ENCODE results near the gene UTRN. TPM values are rescaled to one million over a fixed set of nuclear protein-coding genes. Genes with fewer than 3 reads are reported as not detected.

Gene UTRN
- polyA plus RNA-seq, 1 donor, result 52.2 TPM

- DNase-seq (ENCODE audit: low read depth), result no peak
These were observed 26.2 kb downstream of the UTRN start for GRCh38 chr6:144311361-144311760.

- peak; percentile 52 for DNase-seq (ENCODE audit: low read depth)
These were observed 28.9 kb downstream of the UTRN start for GRCh38 chr6:144314003-144314485.

GRCh38 chr6:144314562-144314961, 29.4 kb downstream of the UTRN start:
- DNase-seq (ENCODE audit: low read depth), result no peak

GRCh38 chr6:144315226-144315980, 30.3 kb downstream of the UTRN start:
- no peak for DNase-seq (ENCODE audit: low read depth)

- DNase-seq (ENCODE audit: low read depth), result no peak
These were observed 31.1 kb downstream of the UTRN start for GRCh38 chr6:144315981-144316861.

- no peak for DNase-seq (ENCODE audit: low read depth)
These were observed 31.7 kb downstream of the UTRN start for GRCh38 chr6:144316862-144317195.

- peak; percentile 45 for DNase-seq (ENCODE audit: low read depth)
These were observed 32.6 kb downstream of the UTRN start for GRCh38 chr6:144317736-144318135.

- DNase-seq (ENCODE audit: low read depth), result no peak
These were observed 34.1 kb downstream of the UTRN start for GRCh38 chr6:144319211-144319610.

GRCh38 chr6:144320741-144321140, 35.6 kb downstream of the UTRN start:
- no peak for DNase-seq (ENCODE audit: low read depth)

GRCh38 chr6:144321839-144322591, 36.9 kb downstream of the UTRN start:
- DNase-seq (ENCODE audit: low read depth), result no peak

- no peak for DNase-seq (ENCODE audit: low read depth)
These were observed 40.1 kb downstream of the UTRN start for GRCh38 chr6:144325232-144325631.

GRCh38 chr6:144326393-144326792, 41.3 kb downstream of the UTRN start:
- DNase-seq (ENCODE audit: low read depth), result no peak

GRCh38 chr6:144327081-144327480, 41.9 kb downstream of the UTRN start:
- no peak for DNase-seq (ENCODE audit: low read depth)

- DNase-seq (ENCODE audit: low read depth), result no peak
These were observed 45.2 kb downstream of the UTRN start for GRCh38 chr6:144330017-144330987.

GRCh38 chr6:144331491-144331969, 46.4 kb downstream of the UTRN start:
- no peak for DNase-seq (ENCODE audit: low read depth)

GRCh38 chr6:144332177-144332576, 47.0 kb downstream of the UTRN start:
- no peak for DNase-seq (ENCODE audit: low read depth)

- DNase-seq (ENCODE audit: low read depth), result no peak
These were observed 49.1 kb downstream of the UTRN start for GRCh38 chr6:144334150-144334708.
